Measurements from ENCODE around the gene IGLL5.

DNA sequence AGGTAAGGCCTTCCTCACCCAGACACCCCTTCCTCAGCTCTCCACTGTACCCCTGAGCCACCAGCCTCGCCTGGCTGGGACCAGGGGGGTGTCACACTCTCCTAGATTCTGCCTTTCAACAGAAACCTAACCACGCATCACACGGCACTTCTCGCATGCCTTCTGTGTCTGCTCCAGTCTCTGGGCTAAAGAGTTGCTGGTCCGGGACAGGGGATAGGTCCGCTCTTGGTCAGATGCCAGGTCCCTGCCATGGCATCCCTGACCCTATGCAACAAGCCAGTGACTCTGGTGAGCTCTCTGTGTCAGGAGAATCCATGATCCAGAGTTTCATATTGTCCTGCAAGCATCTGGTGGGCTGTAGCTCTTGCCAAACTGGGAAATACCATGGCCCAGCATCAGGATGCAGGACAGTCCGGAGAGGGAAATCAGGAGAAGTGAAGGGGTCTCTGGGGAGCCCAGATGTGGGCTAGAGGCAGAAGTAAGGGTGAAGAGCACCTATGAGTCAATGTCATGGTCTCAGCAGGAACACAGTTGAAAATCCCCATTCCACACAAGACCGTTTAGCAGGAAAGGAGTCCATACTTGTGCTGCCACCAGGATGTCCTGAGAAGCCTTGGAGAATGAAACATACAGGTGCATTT lies 14.1 kb downstream of the IGLL5 start:
- no peak for TF ChIP-seq POLR2A (IDR thresholded peaks at IDR 0.05)
- TF ChIP-seq, protein P1, sequence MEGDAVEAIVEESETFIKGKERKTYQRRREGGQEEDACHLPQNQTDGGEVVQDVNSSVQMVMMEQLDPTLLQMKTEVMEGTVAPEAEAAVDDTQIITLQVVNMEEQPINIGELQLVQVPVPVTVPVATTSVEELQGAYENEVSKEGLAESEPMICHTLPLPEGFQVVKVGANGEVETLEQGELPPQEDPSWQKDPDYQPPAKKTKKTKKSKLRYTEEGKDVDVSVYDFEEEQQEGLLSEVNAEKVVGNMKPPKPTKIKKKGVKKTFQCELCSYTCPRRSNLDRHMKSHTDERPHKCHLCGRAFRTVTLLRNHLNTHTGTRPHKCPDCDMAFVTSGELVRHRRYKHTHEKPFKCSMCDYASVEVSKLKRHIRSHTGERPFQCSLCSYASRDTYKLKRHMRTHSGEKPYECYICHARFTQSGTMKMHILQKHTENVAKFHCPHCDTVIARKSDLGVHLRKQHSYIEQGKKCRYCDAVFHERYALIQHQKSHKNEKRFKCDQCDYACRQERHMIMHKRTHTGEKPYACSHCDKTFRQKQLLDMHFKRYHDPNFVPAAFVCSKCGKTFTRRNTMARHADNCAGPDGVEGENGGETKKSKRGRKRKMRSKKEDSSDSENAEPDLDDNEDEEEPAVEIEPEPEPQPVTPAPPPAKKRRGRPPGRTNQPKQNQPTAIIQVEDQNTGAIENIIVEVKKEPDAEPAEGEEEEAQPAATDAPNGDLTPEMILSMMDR (IDR thresholded peaks at IDR 0.05) = no peak

All from ovary (tissue), 3 donors.